HEK293T (cell line): ENCODE measurements around the gene STAT1.

Experiments used
- CTCF ChIA-PET: fragments of 350-600 bp; formaldehyde crosslinking; extraction: SDS; loops from one replicate; lab custom pipeline; 2021; ENCODE audit warnings: antibody characterized with exemption, inconsistent platforms; lab: Yijun Ruan, JAX
- POLR2A ChIA-PET: fragments of 350-600 bp; formaldehyde crosslinking; extraction: SDS; loops from one replicate; lab custom pipeline; 2020; ENCODE audit warnings: antibody characterized with exemption, inconsistent platforms; lab: Yijun Ruan, JAX
- DNase-seq: peaks from one replicate; pipeline ENCODE4 v3.0.0; 2012; ENCODE audit warnings: mixed read lengths; ENCODE audit errors: extremely low spot score
- ARNT ChIP-seq: fragments of 450-650 bp; IDR thresholded peaks from 2 replicates; pipeline ENCODE4 v1.6.1; 2017; ENCODE audit warnings: mild to moderate bottlenecking
- BHLHE40 ChIP-seq: fragments of 450-650 bp; IDR thresholded peaks from 2 replicates; pipeline ENCODE4 v1.6.1; 2016; ENCODE audit warnings: mild to moderate bottlenecking, moderate library complexity, borderline replicate concordance
- CTBP1 ChIP-seq: fragments of 450-650 bp; IDR thresholded peaks from 2 replicates; pipeline ENCODE4 v1.6.1; 2016; ENCODE audit warnings: borderline replicate concordance
- ELF4 ChIP-seq: fragments of 450-650 bp; IDR thresholded peaks from 2 replicates; pipeline ENCODE4 v1.6.1; 2017; ENCODE audit warnings: antibody characterized with exemption
- FOXA1 ChIP-seq: fragments of 450-650 bp; IDR thresholded peaks from 2 replicates; pipeline ENCODE4 v1.6.1; 2016; ENCODE audit warnings: mild to moderate bottlenecking
- FOXK2 ChIP-seq: fragments of 450-650 bp; IDR thresholded peaks from 2 replicates; pipeline ENCODE4 v1.6.1; 2016; ENCODE audit warnings: mild to moderate bottlenecking
- FOXM1 ChIP-seq: fragments of 450-650 bp; IDR thresholded peaks from 2 replicates; pipeline ENCODE4 v1.6.1; 2017; ENCODE audit warnings: mild to moderate bottlenecking, borderline replicate concordance
- HDGF ChIP-seq: fragments of 450-650 bp; IDR thresholded peaks from 2 replicates; pipeline ENCODE4 v1.6.1; 2017; ENCODE audit warnings: antibody characterized with exemption, borderline replicate concordance
- L3MBTL2 ChIP-seq: fragments of 450-650 bp; conservative IDR thresholded peaks from 2 replicates; pipeline ENCODE4 v1.6.1; 2016; ENCODE audit warnings: mild to moderate bottlenecking
- LEF1 ChIP-seq: fragments of 450-650 bp; IDR thresholded peaks from 2 replicates; pipeline ENCODE4 v1.6.1; 2017; ENCODE audit warnings: mild to moderate bottlenecking, borderline replicate concordance
- NFRKB ChIP-seq: fragments of 450-650 bp; IDR thresholded peaks from 2 replicates; pipeline ENCODE4 v1.6.1; 2016; ENCODE audit warnings: mild to moderate bottlenecking, moderate library complexity
- SP1 ChIP-seq: fragments of 450-650 bp; IDR thresholded peaks from 2 replicates; pipeline ENCODE4 v1.6.1; 2017
- SUZ12 ChIP-seq: fragments of 450-650 bp; IDR thresholded peaks from 2 replicates; pipeline ENCODE4 v1.6.1; 2016; ENCODE audit warnings: mild to moderate bottlenecking
- TARDBP ChIP-seq: fragments of 450-650 bp; IDR thresholded peaks from 2 replicates; pipeline ENCODE4 v1.6.1; 2016
- ZNF384 ChIP-seq: fragments of 450-650 bp; IDR thresholded peaks from 2 replicates; pipeline ENCODE4 v1.6.1; 2016
- TF ChIP-seq, protein P1 (sequence below): fragments of 450-650 bp; IDR thresholded peaks from 2 replicates; pipeline ENCODE4 v1.6.1; 2016

STAT1 gene

DNA sequence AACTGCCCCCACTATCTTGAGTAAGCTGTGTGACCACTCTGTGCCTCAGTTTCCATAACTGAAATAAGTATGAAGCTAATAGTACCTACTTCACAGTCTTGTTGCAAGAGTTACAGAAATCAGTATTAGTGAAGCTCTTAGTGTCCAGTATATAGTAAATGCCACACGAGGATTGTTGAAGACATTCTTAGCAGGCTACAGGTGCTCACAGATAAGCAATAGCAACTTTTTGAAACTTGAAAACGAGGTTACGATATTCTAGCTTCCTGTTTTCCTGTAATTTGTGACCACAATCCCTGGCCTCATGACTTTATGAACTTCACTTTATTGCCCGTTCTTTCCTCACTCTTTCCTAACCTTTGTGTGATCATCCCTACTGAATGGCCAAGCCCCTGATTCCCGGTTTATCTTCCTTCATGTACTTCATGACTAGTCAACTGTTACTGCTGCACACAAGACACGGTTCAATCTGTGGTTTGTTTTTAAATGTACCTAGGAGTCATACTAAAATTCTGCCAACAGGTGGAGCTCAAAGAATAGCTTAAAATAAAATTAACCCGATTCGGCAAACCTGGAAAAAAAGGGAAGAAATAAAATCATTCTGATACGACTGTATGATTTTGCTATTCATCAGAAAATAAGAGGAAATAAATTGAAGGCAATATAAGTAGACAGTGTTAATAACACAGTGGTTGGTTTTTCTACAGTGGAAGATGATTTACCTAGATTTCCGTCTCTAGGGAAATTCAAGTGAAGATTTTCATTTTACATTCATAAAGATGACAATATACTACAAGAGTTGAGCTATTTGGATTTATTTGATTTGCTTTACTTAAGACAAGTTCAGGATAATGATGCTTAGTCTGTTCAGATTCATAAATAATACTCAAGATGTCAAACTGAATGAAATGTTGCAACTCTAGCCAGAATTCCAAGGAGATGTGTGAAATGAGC, 38.1 kb upstream of the STAT1 start:
- TF ChIP-seq NFRKB: no peak
- CTCF ChIA-PET: interaction anchor here (0.6 to 5.9 kb wide), 19 partner anchors 10 to 469 kb away, joined by 3 to 80 read pairs (median 7); partner anchors contain the start of gene STAT4
- POLR2A ChIA-PET: interaction anchor here (0.7 to 1.3 kb wide), 2 partner anchors 12 to 114 kb away, joined by 3 read pairs; no protein-coding TSS in a partner anchor
- peak; percentile 39 for DNase-seq

DNA sequence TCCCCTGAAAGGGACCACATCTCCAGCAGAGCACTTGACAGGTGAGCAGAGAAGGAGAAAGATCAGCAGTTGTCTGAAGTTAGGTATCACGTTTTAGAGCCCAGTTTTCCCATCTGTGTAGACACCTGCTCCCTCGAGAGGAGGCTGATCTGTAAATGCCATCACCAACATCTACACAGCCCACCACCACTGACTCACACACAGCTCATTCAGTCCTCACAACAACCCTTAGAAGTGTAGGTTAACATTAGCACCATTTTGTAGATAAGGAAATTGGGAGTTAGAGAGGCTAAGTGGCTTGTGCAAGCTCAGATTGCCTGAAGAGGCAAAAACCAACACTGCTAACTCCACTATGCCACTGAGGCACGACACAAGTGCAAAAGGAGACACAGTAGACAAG, 37.2 kb upstream of the STAT1 start:
- CTCF ChIA-PET: interaction anchor here (1.0 to 5.9 kb wide), 8 partner anchors 13 to 470 kb away, joined by 5 to 80 read pairs (median 8); no protein-coding TSS in a partner anchor
- TF ChIP-seq FOXM1 (no peak), ARNT (no peak), SUZ12 (no peak), SP1 (no peak), L3MBTL2 (no peak), LEF1 (no peak)
- TF ChIP-seq, protein P1, sequence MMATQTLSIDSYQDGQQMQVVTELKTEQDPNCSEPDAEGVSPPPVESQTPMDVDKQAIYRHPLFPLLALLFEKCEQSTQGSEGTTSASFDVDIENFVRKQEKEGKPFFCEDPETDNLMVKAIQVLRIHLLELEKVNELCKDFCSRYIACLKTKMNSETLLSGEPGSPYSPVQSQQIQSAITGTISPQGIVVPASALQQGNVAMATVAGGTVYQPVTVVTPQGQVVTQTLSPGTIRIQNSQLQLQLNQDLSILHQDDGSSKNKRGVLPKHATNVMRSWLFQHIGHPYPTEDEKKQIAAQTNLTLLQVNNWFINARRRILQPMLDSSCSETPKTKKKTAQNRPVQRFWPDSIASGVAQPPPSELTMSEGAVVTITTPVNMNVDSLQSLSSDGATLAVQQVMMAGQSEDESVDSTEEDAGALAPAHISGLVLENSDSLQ: no peak
- no peak for DNase-seq

DNA sequence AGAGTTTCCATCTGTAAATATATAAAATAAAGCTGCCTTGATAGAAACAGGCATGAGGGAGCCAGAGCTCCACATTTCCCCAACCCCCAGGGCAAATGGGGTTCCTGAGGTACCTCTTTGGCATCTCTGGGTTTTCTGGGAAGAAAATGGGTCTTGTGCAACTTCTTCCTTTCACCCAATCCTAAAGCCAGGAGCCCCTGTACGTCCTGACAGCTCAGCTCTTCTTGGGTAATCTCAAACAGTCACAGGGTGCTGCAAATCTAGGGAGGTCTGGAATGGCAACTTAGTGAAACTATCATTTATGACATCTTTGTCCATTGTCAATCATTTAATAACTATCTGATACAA, 36.6 kb upstream of the STAT1 start:
- CTCF ChIA-PET: interaction anchor here (0.8 to 5.9 kb wide), 5 partner anchors 8 to 450 kb away, joined by 3 to 80 read pairs (median 10); no protein-coding TSS in a partner anchor
- TF ChIP-seq TARDBP (no peak), LEF1 (no peak), FOXM1 (no peak), ARNT (no peak), L3MBTL2 (no peak), HDGF (no peak), SUZ12 (no peak), ELF4 (no peak), BHLHE40 (no peak), FOXA1 (no peak)
- POLR2A ChIA-PET: interaction anchor here (0.7 kb wide), 1 partner anchor 446 kb away, joined by 3 read pairs; no protein-coding TSS in a partner anchor
- no peak for DNase-seq

More for the DNA sequence above, 37.2 kb upstream of the STAT1 start:
- POLR2A ChIA-PET: interaction anchor here (0.7 kb wide), 2 partner anchors 11 to 446 kb away, joined by 3 read pairs; no protein-coding TSS in a partner anchor

DNA sequence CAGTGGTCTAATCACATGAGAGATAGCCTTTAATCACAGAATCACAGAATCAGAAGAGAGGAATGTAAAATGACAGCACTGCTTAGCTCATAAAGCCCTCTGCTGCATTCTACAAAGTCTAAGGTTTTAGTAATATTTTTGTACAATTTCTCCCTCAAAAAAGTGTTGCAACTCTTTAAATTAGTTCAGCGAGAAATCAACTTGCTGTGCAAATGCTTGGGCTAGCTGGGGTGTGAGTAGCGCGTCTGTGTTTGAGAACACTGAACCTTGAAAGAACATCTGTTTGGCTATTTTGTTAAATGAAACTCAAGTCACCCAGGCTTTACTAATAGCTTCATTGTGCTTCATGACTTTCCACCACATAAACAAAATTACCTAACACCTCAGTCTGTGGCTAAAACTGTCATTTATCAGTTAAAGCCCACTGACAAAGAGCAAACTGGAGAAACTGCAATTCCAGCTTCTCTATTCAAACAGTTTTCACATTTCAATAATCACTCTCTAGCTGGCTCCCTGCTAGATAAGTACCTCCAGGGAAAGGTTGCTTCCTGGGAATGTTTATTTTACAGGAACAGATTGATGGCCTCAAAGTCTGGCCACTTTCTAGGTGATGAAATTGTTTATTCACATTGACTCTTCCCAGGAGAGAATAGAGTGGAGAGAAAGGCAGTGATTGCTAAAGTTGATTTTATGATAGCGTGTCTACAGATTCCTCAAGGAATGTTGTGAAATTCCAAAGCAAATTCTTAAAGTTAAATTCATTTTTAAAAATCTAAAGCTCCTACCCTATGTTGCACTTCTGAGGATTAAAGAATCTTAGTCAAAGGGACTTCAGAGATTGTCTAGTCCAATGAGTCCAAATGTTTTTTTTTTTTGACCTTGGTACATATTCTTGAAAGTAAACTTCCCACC, 36.0 kb upstream of the STAT1 start:
- CTCF ChIA-PET: interaction anchor here (0.8 to 5.9 kb wide), 6 partner anchors 8 to 451 kb away, joined by 3 to 80 read pairs (median 8); no protein-coding TSS in a partner anchor
- TF ChIP-seq SP1 (no peak), TARDBP (no peak), FOXK2 (no peak), NFRKB (no peak), FOXA1 (no peak), HDGF (no peak), BHLHE40 (no peak), L3MBTL2 (no peak), FOXM1 (no peak), CTBP1 (no peak)
- TF ChIP-seq, protein P1: no peak
- DNase-seq: no peak
- POLR2A ChIA-PET: interaction anchor here (0.9 kb wide), 1 partner anchor 14 kb away, joined by 3 read pairs; no protein-coding TSS in a partner anchor

DNA sequence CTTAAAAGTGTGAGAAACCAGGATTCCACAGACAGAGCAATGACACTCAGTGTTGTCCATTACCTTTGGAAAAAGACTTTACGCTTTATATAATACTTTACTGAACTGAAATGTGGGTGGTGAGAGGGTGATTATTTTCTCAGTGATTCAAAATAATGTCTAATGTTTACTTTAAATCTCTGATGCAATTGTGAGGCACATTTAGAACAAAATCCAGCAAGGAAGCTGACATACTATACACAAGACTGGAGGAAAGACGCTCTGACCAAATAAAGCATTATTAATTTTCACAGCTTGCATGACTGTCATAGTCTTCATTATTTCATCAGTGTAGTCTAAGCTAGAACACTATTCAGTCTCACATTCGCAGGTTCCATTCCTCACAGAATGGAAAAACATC, 34.1 kb upstream of the STAT1 start:
- ChIA-PET CTCF (no interaction called here), POLR2A (no interaction called here)
- TF ChIP-seq ARNT (no peak), SP1 (no peak), FOXA1 (no peak), SUZ12 (no peak), CTBP1 (no peak), ZNF384 (no peak), FOXK2 (no peak), HDGF (no peak), NFRKB (no peak), L3MBTL2 (no peak), FOXM1 (no peak), ELF4 (no peak), BHLHE40 (no peak), LEF1 (no peak), TARDBP (no peak)
- TF ChIP-seq, protein P1: no peak
- DNase-seq: no peak
